T1000 (cell line): ENCODE results near the gene SUN1.
"Not testable (repeated sequence)": the region's sequence is repeated elsewhere in the genome, so short reads cannot be mapped to it uniquely, and the experiment has no call there.

Experiments
- DNase-seq: peaks from one replicate; lab custom pipeline; 2025; ENCODE audit warnings: mixed read lengths; lab: John Stamatoyannopoulos, UW

The SUN1 gene

DNA sequence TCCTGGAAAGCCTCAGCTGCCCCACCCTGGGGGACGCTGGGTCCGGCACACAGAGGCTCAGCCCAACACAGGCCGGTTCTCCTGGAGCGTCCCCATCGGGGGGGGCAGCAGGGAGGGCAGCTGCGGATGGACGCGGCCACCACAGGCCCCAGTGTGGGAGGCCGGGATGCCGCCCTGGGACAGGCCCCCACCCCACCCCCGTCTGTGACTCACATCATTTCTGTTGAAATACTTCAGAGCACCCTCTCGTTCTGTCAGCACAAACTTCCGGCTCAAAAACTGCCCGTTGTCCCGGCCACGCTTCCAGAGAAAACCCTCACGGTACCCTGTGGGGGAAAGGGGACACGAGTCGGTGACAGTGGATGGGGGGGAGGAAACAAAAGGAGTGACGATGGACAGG lies 72.6 kb downstream of the SUN1 start:
- DNase-seq, result no peak

DNA sequence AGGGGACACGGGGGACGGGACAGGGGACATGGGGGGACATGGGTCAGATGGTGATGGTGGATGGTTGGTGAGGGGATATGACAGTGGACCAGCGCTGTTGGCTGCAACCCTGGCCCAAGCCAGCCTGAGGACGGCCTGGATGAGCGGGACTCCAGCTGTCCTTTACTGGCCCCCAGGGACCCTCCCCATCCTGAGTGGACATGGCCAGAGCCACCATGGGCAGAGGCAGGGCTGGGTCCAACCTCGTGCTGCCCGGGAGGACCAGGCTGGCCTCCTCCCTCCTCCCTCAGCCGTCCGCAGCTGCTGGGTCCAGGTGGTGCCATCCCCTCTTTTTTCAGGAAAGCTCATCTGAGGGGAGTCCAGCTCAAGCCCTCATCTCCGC lies 74.5 kb downstream of the SUN1 start:
- DNase-seq, result no peak

DNA sequence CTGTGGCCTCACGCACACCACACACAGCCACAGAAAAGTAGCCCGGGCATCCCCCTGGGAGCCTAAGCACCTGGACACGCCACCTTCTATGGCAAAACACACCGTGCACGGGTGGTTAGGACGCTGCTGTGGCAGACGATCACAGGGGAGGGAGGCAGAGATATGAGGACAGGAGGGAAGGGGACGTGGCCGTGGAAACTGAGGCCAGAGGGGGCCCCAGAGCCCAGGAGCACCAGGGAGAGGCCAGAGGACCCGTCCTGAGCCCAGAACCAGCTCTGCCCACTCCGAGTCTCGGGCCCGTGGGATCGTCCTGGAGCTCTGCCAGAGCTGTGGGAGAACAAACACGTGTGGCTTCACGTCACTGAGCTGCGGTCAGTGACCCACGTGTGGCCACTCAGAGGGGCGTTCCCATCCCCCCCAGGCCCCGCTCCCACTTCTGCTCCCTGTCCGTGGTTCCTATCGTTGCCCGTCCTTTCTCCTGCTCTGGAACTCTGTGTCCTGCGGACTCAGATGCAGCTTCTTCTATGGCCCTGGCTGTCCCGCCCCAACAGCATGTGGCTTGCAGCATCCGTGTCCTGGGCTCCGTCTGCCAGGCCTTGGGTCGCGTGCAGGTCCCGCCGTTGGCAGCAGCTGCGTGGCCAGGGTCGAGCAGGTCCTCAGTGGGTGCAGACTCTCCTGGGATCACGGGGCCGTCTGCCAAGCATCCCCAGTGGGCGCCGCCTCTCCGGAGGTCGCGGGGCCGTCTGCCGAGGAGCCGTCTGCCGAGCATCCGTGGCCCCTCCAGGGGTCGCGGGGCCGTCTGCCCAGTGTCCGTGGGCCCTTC lies 75.1 kb downstream of the SUN1 start:
- DNase-seq, result no peak

DNA sequence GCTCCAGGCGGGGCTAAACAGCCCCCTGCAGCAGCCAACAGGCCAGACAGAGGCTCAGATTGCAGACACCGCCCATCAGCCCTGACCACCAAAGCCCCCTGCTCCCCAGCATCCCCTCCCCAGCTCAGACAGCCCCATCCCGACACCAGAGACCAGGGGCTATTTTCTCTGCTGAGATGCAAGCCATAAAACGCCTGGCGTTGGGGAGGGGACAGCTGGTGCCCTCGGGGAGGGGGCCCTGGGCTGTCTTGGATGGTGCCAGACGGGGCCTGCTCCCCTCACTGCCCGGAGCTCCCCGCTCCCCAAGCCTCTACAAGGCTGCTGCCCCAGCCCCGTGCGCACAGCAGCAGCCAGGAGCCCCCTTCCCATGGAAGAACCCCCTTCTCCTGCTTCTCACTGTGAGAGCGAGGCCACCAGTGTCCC lies 75.9 kb downstream of the SUN1 start:
- no peak for DNase-seq

GRCh38 chr7:908591-909357 lies 76.5 kb downstream of the SUN1 start:
- DNase-seq, result not testable (repeated sequence)

DNA sequence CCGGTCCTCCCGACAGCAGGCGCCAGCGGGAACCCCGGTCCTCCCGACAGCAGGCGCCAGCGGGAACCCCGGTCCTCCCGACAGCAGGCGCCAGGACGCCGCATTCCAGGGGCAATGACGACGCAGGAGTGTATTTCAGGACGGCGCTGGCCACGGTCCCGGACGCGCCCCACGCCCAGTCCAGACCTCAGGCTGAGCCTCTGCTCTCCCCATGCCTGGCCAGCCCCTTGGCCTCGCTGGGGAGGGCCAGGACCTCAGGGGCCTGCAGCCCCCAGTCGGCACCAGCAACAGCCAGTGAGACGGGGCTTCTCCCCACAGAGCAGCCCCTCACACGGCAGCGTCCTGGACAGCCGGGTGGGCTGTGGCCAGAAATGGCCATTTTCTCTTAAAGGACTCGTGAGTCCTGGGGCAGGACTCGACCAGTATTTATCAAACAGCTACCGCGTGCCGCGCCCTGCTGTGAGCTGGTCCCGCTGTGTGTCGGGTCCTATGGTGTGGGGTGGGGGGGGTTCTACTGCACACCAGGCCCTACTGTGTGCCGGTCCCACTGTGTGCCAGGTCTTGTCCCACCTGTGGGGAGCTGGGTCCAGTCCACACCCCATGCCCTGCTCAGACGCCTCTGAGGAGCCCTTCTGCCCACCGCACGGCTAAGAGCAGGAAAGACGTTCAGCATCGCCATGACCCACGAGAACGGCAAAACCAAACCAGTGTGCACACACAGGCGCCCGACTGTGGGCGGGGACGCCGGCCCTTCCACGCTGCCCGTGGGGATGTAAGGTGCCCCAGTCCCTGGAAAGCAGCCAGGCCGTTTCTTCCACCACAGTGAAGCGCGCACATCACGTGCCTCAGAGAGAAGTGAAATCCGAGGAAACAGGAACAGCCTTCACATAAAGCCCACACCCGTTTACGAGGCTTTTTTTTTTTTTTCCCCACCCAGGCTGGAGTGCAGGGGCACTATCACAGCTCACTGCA lies 77.4 kb downstream of the SUN1 start:
- no peak for DNase-seq

DNA sequence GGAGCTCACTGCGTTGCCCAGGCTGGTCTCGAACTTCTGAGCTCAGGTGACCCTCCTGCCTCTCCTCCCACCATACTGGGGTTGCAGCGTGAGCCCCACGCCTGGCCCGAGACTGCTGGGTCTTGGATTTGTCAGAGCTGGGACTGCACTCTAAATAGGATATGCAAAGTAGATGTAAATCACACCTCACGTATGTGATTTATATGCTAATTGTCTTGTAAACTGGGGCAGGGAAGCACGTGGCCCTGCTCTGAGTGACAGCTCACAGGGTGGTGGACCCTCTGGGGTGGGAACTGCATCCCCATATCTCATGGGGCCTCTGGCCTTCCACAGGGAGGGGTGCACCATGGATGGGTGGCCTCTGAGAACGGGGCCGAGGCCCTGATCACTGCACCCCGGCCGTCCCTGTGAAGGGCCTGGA lies 78.2 kb downstream of the SUN1 start:
- DNase-seq, result no peak

DNA sequence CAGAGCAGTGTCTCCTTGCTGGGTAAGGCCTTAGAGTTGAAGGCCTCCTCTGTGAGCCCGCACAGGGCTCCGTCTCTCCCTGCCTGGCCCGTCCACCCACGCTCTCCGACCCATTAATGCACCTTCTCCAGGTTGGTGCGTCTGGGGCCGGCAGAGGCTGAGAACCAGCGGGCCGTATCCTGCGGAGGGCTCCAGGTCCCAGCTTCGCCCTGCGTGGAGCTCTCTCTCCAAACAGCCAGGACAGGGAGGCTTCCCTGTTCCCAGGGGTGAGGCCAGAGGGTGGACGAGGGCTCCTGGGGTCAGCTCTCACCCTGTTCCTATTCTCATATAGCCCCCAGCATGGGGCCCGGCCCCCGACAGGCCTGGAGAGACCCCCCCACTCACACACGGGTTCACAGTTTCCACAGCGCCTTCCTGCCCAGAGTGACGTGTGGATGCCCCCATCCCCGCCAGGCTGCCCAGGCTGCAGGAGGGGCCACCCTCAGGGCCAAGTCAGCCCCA lies 78.7 kb downstream of the SUN1 start:
- no peak for DNase-seq

GRCh38 chr7:911791-912480 lies 79.7 kb downstream of the SUN1 start:
- DNase-seq, result no peak

GRCh38 chr7:913736-914520 lies 81.7 kb downstream of the SUN1 start:
- DNase-seq, result no peak

DNA sequence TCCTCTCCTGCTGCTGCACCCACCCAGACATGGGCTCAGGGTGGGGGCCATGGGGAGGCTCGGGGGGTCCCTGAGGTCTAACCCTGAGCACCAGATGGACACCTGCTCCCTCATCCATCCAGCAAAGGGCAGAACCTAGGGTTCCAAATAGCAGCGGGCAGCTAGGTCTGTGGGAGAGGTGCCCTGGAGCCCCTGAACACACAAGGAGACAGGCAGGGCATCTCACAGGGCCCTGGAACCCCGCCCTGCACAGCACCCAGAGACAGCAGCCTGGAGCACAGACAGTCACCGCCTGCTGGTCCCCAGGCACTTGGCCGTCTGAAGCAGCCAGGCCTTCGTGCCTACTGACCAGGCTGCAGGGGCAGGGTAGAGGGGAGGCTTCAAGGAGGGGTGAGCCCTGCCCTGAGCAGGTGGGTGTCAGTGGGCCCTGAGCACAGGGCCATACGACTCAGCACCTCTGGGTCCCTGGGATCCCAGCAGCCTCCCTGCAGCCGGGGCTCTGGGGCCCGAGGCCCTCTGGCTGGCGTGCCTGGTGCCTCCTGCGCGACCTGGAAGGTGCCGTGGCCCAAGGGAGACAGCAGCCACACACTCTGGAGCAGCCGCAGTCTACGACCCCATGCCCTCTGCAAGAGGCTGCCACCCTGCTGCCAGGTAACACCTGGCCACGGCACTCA lies 82.4 kb downstream of the SUN1 start:
- no peak for DNase-seq

- DNase-seq, result no peak
Measured at GRCh38 chr7:915291-916218, 83.3 kb downstream of the SUN1 start.

GRCh38 chr7:916291-916941 lies 84.1 kb downstream of the SUN1 start:
- DNase-seq, result no peak

DNA sequence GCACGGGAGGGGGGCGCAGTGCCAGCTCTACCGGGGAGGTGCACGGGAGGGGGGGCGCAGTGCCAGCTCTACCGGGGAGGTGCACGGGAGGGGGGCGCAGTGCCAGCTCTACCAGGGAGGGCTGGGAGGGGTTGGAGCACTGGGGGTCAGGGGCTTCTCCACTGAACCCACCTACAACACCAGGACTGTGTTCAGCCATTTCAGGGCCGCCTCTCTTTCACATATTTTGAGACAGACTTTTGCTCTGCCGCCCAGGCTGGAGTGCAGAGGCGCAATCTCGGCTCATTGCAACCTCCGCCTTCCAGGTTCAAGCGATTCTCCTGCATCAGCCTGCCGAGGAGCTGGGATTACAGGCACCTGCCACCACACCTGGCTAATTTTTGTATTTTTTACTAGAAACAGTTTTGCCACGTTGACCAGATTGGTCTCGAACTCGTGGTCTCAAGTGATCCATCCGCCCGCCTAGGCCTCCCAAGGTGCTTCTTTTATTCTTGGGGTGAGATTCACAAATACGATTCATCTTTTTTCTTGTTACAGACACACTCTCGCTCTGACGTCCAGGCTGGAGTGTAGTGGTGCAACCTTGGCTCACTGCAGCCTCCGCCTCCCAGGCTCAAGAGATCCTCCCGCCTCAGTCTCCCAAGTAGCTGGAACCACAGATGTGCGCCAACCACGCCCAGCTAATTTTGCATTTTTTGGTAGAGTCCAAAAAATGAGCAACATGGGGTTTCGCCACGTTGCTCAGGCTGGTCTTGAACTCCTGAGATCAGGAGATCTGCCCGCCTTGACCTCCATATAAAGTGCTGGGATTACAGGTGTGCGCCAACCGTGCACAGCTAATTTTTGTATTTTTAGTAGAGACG lies 85.2 kb downstream of the SUN1 start:
- no peak for DNase-seq

DNA sequence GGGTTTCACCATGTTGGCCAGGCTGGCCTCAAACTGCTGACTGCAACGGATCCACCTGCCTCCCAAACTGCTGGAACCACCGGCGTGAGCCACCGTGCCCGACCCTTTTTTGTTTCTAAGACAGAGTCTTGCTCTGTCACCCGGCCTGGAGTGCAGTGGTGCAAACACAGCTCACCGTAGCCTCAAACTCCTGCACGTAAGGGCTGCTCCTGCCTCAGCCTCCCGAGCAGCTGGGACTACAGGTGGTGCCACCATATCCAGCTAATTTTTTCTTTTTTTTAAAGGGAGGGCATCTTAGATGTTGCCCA lies 85.8 kb downstream of the SUN1 start:
- no peak for DNase-seq

DNA sequence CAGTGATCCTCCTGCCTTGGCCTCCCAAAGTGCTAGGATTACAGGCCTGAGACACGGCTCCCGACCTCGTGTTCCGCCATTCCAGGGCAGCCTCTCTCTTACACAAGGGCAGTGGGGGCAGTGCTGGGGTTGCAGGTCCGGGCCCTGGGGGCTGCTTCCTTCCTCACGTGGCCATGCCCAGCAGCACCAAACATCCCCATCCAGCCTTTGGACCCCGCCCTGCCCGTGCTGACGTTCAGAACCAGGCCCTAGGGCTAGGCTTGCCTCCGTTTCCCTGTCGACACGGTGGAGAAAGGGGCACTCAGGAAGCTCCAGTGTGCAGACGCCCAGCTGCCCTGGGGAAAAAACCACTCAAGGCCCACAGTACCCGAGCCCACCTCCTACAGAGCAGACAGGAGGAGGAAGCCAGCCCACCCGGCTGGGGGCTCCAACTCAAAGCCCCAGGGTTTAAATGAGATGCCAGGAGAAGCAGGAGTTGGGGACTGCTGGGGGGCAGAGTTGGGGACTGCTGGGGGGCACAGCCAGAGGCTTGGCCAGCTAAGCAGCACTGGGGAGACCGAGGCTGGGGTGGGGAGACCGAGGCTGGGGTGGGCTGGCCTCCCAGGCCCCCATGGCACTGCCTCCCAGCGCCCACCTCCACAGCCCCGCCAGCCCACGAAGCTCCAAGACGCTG lies 86.3 kb downstream of the SUN1 start:
- no peak for DNase-seq

- DNase-seq, result no peak
Measured at GRCh38 chr7:919114-919442, 86.8 kb downstream of the SUN1 start.
